Measurements from ENCODE around the gene DGLUCY.
"Not testable (repeated sequence)": the region's sequence is repeated elsewhere in the genome, so short reads cannot be mapped to it uniquely, and the experiment has no call there.

DGLUCY gene

DNA sequence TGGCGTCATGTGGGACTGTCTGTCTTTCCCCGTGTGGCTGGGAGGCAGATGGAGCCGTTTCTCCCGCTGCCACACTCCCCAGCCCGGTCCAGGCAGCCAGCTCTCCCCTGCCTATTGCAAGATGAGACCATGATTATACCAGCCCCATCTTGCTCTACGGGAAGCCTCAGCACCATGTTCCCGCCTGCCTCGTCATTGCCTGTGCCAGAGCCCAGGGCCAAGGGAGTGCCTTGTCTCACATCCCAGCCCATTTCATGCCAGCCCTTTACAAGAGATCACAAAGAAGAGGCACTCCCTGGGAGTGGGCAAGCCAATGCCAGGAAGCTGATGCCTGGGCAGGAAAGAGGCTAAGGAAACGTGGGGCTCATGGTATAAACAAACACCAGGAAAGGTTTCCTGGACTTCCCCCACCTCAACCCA, 106.7 kb downstream of the DGLUCY start:
- DNase-seq: no peak
- H3K27ac ChIP-seq: no peak overlapping the region

DNA sequence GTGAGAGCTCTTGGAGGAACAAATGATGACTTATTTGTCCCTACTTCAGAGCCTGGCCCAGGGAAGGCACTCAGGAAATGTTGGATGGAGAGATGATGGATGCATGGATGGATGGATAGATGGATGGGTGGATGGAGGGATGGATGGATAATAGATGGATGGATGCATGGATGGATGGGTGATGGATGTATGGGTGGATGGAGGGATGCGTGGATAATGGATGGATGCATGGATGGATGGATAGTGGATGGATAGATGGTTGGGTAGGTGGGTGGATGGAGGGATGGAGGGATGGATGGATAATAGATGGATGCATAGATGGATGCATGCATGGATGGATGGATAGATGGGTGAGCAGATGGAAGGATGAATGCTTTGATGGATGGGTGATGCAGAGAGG, 107.4 kb downstream of the DGLUCY start:
- no peaks in the 10 kb centered on the region for H3K4me1 ChIP-seq
- H3K27ac ChIP-seq: no peak overlapping the region
- H3K27me3 ChIP-seq: no peaks in the 10 kb centered on the region
- TF ChIP-seq, protein P1, sequence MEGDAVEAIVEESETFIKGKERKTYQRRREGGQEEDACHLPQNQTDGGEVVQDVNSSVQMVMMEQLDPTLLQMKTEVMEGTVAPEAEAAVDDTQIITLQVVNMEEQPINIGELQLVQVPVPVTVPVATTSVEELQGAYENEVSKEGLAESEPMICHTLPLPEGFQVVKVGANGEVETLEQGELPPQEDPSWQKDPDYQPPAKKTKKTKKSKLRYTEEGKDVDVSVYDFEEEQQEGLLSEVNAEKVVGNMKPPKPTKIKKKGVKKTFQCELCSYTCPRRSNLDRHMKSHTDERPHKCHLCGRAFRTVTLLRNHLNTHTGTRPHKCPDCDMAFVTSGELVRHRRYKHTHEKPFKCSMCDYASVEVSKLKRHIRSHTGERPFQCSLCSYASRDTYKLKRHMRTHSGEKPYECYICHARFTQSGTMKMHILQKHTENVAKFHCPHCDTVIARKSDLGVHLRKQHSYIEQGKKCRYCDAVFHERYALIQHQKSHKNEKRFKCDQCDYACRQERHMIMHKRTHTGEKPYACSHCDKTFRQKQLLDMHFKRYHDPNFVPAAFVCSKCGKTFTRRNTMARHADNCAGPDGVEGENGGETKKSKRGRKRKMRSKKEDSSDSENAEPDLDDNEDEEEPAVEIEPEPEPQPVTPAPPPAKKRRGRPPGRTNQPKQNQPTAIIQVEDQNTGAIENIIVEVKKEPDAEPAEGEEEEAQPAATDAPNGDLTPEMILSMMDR (IDR thresholded peaks at IDR 0.05): no peak
- DNase-seq: no peak
- H3K4me3 ChIP-seq: no peak overlapping the region
- no peaks in the 10 kb centered on the region for H3K9me3 ChIP-seq
- H3K36me3 ChIP-seq: peaks cover 26 to 49% (median 26%) of the 10 kb centered on the region in 3 donors
- intact Hi-C loops (cut with DNase I; ENCODE audit: low total_unique reads): no loop called here

More for the DNA sequence above, 106.7 kb downstream of the DGLUCY start:
- Histone ChIP-seq H3K4me1 (no peaks in the 10 kb centered on the region), H3K27me3 (no peaks in the 10 kb centered on the region), H3K4me3 (no peak overlapping the region), H3K9me3 (no peaks in the 10 kb centered on the region), H3K36me3 (peaks cover 27 to 54% (median 31%) of the 10 kb centered on the region in 3 donors)
- intact Hi-C loops (cut with DNase I; ENCODE audit: low total_unique reads): no loop called here
- TF ChIP-seq, protein P1 (IDR thresholded peaks at IDR 0.05): no peak

DNA sequence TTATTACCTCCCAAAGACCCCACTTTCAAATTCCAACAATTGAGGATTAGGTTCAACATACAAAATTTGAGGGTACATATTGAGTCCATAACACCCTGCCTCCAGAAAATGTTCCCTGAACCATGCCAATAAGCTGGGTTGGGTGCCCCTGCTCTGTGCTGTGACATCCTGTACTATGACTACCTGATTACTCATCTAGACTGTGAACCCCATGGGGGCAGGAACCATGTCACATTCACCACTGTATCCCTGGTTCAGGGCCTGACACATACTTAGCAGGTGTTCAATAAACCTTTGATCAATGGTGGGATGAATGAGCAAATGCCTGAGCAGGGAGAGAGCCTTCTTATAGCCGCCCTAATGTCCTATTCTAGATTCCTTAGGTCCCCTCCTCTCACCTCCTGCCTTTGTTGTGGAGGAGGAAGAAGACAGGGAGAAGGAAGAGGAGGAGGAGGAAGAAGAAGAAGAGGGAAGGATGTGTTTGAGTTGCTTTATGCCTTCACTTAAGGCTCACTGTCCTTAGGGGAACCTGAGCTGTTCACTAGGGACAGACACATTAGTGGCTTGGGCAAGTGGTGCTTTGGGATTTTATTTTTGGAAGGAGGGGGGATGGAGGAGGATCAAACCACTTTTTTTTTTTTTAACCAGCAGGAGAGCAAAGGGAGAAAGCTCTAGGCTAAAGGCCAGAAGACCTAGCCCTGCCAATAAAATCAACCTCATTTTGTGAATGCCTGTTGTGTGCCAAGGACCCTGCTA, 109.3 kb downstream of the DGLUCY start:
- H3K4me3 ChIP-seq: no peak overlapping the region
- no peaks in the 10 kb centered on the region for H3K27me3 ChIP-seq
- H3K27ac ChIP-seq: no peak overlapping the region
- H3K36me3 ChIP-seq: peaks cover 13 to 40% (median 18%) of the 10 kb centered on the region in 3 donors
- intact Hi-C loops (cut with DNase I; ENCODE audit: low total_unique reads): no loop called here
- TF ChIP-seq, protein P1 (IDR thresholded peaks at IDR 0.05): no peak
- no peaks in the 10 kb centered on the region for H3K9me3 ChIP-seq
- H3K4me1 ChIP-seq: no peaks in the 10 kb centered on the region
- no peak for DNase-seq

DNA sequence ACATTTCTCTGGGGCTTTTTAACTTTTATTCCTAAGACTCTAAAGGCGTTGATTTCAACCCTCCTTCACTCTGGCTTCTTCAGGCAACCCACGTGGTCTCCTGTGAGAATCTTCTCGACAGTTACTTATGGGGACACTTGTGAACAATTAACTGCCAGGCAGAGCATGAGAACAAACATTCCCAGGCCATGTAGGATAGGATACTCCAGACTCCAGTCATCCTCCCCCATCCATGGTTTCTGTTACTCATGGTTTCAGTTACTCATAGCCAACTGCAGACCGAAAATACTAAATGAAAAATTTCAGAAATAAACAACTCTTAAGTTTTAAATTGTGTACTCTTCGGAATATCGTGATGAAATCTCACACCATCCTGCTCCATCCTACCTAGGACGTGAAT, 111.2 kb downstream of the DGLUCY start:
- Histone ChIP-seq H3K36me3 (peaks cover 17 to 51% (median 18%) of the 10 kb centered on the region in 3 donors), H3K9me3 (peaks cover 0 to 1% (median 0%) of the 10 kb centered on the region in 3 donors), H3K4me1 (no peaks in the 10 kb centered on the region), H3K27ac (no peak overlapping the region), H3K4me3 (no peak overlapping the region), H3K27me3 (no peaks in the 10 kb centered on the region)
- TF ChIP-seq, protein P1 (IDR thresholded peaks at IDR 0.05): no peak
- intact Hi-C loops (cut with DNase I; ENCODE audit: low total_unique reads): no loop called here
- no peak for DNase-seq

DNA sequence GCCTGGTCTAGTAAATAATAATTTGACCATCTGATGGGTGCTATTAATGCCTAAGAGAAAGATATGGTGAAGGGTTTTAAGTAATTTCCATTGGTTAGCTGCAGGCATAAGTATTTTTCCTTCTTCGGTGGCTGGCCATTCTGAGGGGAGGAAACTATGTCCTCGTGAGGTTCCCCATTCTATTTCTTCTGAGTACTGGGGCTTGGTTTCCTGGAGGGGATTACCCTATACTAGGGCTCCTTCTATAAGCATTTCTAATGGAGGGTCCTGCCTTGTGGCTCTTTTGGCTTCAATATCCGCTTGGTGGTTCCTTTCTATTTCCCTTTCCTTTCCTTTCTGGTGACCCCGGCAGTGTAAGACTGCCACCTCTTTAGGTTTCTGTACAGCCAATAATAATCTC, 112.5 kb downstream of the DGLUCY start:
- Histone ChIP-seq H3K9me3 (peaks cover 0 to 13% (median 7%) of the 10 kb centered on the region in 3 donors), H3K36me3 (peaks cover 25 to 56% (median 25%) of the 10 kb centered on the region in 3 donors)
- H3K27me3 ChIP-seq; H3K4me3 ChIP-seq; DNase-seq; H3K4me1 ChIP-seq; intact Hi-C loops (cut with DNase I; ENCODE audit: low total_unique reads); H3K27ac ChIP-seq: not testable (repeated sequence)

- H3K9me3 ChIP-seq: peaks cover 0 to 14% (median 7%) of the 10 kb centered on the region in 3 donors
- no peaks in the 10 kb centered on the region for H3K4me1 ChIP-seq
- H3K36me3 ChIP-seq: peaks cover 25 to 56% (median 25%) of the 10 kb centered on the region in 3 donors
- no peak overlapping the region for H3K27ac ChIP-seq
- no peaks in the 10 kb centered on the region for H3K27me3 ChIP-seq
- intact Hi-C loops (cut with DNase I; ENCODE audit: low total_unique reads): no loop called here
- DNase-seq: no peak
- no peak overlapping the region for H3K4me3 ChIP-seq
- TF ChIP-seq, protein P1 (IDR thresholded peaks at IDR 0.05): no peak
These were observed 113.3 kb downstream of the DGLUCY start for GRCh38 chr14:91227183-91227628.

Measured in tibial artery (tissue), 4 donors.